B cell (primary cell): Measurements from ENCODE around the gene CALY. TPM values are rescaled to one million over a fixed set of nuclear protein-coding genes. Genes with fewer than 3 reads are reported as not detected.

Source experiments
- ATAC-seq: fragments of 200-7000 bp; cut with Tn5 transposase; one replicate; pipeline ENCODE4 v1.10.0; 2021; ENCODE audit warnings: low read depth, mild to moderate bottlenecking, moderate number of reproducible peaks, moderate library complexity
- CTCF ChIA-PET: fragments of 350-600 bp; sonication (Branson Sonifier 250); formaldehyde crosslinking; loops from one replicate; lab custom pipeline; 2021; ENCODE audit warnings: antibody characterized with exemption, inconsistent platforms; lab: Charles Lee
- POLR2A ChIA-PET: fragments of 350-600 bp; sonication (Branson Sonifier 250); formaldehyde crosslinking; loops from one replicate; lab custom pipeline; 2021; ENCODE audit warnings: antibody characterized with exemption; lab: Charles Lee
- DNase-seq: peaks from one replicate; pipeline ENCODE4 v3.0.0; 2013
- H2AFZ ChIP-seq: 2 replicates; pipeline ENCODE4 v1.6.1; 2012; ENCODE audit warnings: mild to moderate bottlenecking, low read depth, low read length; ENCODE audit not compliant: insufficient read depth, poor library complexity, severe bottlenecking
- H3K27ac ChIP-seq, 2 donors: 1 replicate in 1 of 2; 2 replicates in 1 of 2; pipeline ENCODE4 v1.5.1; 2012 to 2013; ENCODE audit warnings: low read length in 2 of 2, mild to moderate bottlenecking in 2 of 2, moderate library complexity in 1 of 2
- H3K27me3 ChIP-seq, 4 experiments: fragments of 200-600 bp in 1 of 4; sonication (generic) in 1 of 4; replicated peaks in 1 of 4; 1 replicate in 2 of 4; 2 replicates in 2 of 4; pipeline versions ENCODE4 v1.6.1 to v1.7.0; 2013 to 2016; ENCODE audit warnings: low read length in 3 of 4, mild to moderate bottlenecking in 2 of 4, mixed read lengths in 1 of 4, moderate library complexity in 1 of 4; ENCODE audit not compliant: insufficient read depth in 4 of 4, control insufficient read depth in 3 of 4; ENCODE audit errors: control extremely low read depth in 1 of 4
- H3K36me3 ChIP-seq, 2 experiments: replicated peaks in 1 of 2; 1 replicate in 1 of 2; 2 replicates in 1 of 2; pipeline versions ENCODE4 v1.6.1 to v1.7.1; 2013; ENCODE audit warnings: low read length in 1 of 2; ENCODE audit not compliant: insufficient read depth in 2 of 2, control insufficient read depth in 1 of 2; ENCODE audit errors: control extremely low read depth in 1 of 2, extremely low read depth in 1 of 2
- H3K4me1 ChIP-seq, 2 donors: fragments of 200-600 bp in 1 of 2; sonication (generic) in 1 of 2; 1 replicate in 1 of 2; 2 replicates in 1 of 2; pipeline versions ENCODE4 v1.5.1 to v1.6.1; 2013 to 2017; ENCODE audit warnings: low read length in 2 of 2; ENCODE audit not compliant: control insufficient read depth in 2 of 2, insufficient read depth in 2 of 2
- H3K4me2 ChIP-seq: replicated peaks from 2 replicates; pipeline ENCODE3; 2012; ENCODE audit warnings: mild to moderate bottlenecking, low read depth, low read length; ENCODE audit not compliant: poor library complexity, severe bottlenecking
- H3K4me3 ChIP-seq, 5 experiments: fragments of 200-600 bp in 1 of 5; sonication (generic) in 1 of 5; 1 replicate in 3 of 5; 2 replicates in 2 of 5; pipeline versions ENCODE4 v1.5.1 to v1.7.0; 2011 to 2016; ENCODE audit warnings: low read length in 4 of 5, mild to moderate bottlenecking in 4 of 5, low read depth in 2 of 5, control low read depth in 1 of 5, moderate library complexity in 1 of 5; ENCODE audit not compliant: insufficient read depth in 1 of 5; ENCODE audit errors: control extremely low read depth in 1 of 5, extremely low read depth in 1 of 5
- H3K79me2 ChIP-seq: fragments of 200-600 bp; sonication (generic); one replicate; pipeline ENCODE4 v1.6.0; 2016; ENCODE audit warnings: low read length; ENCODE audit not compliant: control insufficient read depth, insufficient read depth
- H3K9ac ChIP-seq: fragments of 200-600 bp; sonication (generic); 2 replicates; pipeline ENCODE4 v1.6.1; 2017; ENCODE audit warnings: mild to moderate bottlenecking, low read length, moderate library complexity
- H3K9me3 ChIP-seq, 3 donors: one replicate each; pipeline versions ENCODE4 v1.6.1 to v1.7.1; 2013; ENCODE audit warnings: low read length in 2 of 3; ENCODE audit not compliant: control insufficient read depth in 2 of 3, insufficient read depth in 1 of 3; ENCODE audit errors: control extremely low read depth in 1 of 3
- H4K20me1 ChIP-seq: 2 replicates; pipeline ENCODE4 v1.6.0; 2012; ENCODE audit warnings: mild to moderate bottlenecking, low read length; ENCODE audit not compliant: insufficient read depth, control insufficient read depth, poor library complexity, severe bottlenecking
- H3K27ac Mint-ChIP-seq: one replicate; pipeline ENCODE4 v1.8.0; 2021; ENCODE audit warnings: mixed read lengths
- H3K27me3 Mint-ChIP-seq: one replicate; pipeline ENCODE4 v1.8.0; 2021; ENCODE audit warnings: mixed read lengths
- H3K4me1 Mint-ChIP-seq: one replicate; pipeline ENCODE4 v1.8.0; 2021; ENCODE audit warnings: mixed read lengths
- H3K4me3 Mint-ChIP-seq: one replicate; pipeline ENCODE4 v1.8.0; 2021; ENCODE audit warnings: mixed read lengths
- H3K9me3 Mint-ChIP-seq: one replicate; pipeline ENCODE4 v1.8.0; 2022; ENCODE audit warnings: mixed read lengths; ENCODE audit not compliant: insufficient read depth
- EZH2 ChIP-seq: IDR thresholded peaks from 2 replicates; pipeline ENCODE4 v1.6.1; 2012; ENCODE audit warnings: borderline replicate concordance, low read depth, mild to moderate bottlenecking, moderate library complexity, low read length; ENCODE audit not compliant: insufficient read depth, poor library complexity, severe bottlenecking
- WGBS: methylation state at CpG from one replicate; pipeline ENCODE4 v1.1.5; 2013; ENCODE audit warnings: missing lambda C conversion rate; ENCODE audit not compliant: insufficient coverage; 5-methylcytosine and 5-hydroxymethylcytosine counted together
- intact Hi-C: fragments of 100-400 bp; cut with micrococcal nuclease; formaldehyde crosslinking; loops from one replicate; pipeline ENCODE4 v1.10.0; 2022
- polyA plus RNA-seq: library from polyadenylated mRNA; depleted of rRNA; stranded (reverse); fragments of >200 nt; gene quantifications from 2 replicates; pipeline ENCODE4 v1.2.3, GENCODE V29; 2012
- total RNA-seq, 2 donors: library from RNA; stranded (reverse); fragments of 120-200 nt in 1 of 2; gene quantifications; 1 replicate in 1 of 2; 2 replicates in 1 of 2; pipeline versions ENCODE4 v1.2.3 to v1.2.4, GENCODE V29; 2013 to 2022
- TF ChIP-seq, protein P1 (sequence below): fragments of 200-600 bp; IDR thresholded peaks from one replicate; pipeline ENCODE4 v1.8.0; 2022; ENCODE audit warnings: antibody characterized with exemption, mild to moderate bottlenecking

The CALY gene
- total and polyA plus RNA-seq, 2 donors (not counting 1 experiment from before 2014, with no cell fraction given), result 0.21 TPM; not detected in 1

GRCh38 chr10:133279326-133280226, 57.1 kb downstream of the CALY start:
- peak overlapping the region; percentile 56 for H3K27ac Mint-ChIP-seq
- Histone ChIP-seq H3K36me3 (peaks cover 0 to 33% of the 10 kb centered on the region in 2 experiments), H3K27me3 (no peaks in the 10 kb centered on the region), H3K9me3 (no peaks in the 10 kb centered on the region), H3K79me2 (peaks cover 12% of the 10 kb centered on the region), H3K9ac (no peak overlapping the region), H3K4me1 (peaks cover 43 to 56% of the 10 kb centered on the region in 2 donors), H3K4me2 (peak overlapping the region; percentile 99), H4K20me1 (peaks cover 7% of the 10 kb centered on the region), H3K4me3 (peak overlapping the region in 1 of 5 experiments; percentile 41), H3K27ac (peak overlapping the region; percentile 12 to 97), H2AFZ (no peak overlapping the region)
- H3K9me3 Mint-ChIP-seq, result no peaks in the 10 kb centered on the region
- intact Hi-C loops, result loop anchor here (5.0 to 10.0 kb wide), 2 partner anchors 113 to 135 kb away; partner anchors contain the start of gene MTG1
- CTCF ChIA-PET, result interaction anchor here (1.4 to 3.7 kb wide), 2 partner anchors 28 to 50 kb away, joined by 7 to 21 read pairs; no protein-coding TSS in a partner anchor
- DNase-seq (no peak), ATAC-seq (no peak)
- TF ChIP-seq, protein P1, sequence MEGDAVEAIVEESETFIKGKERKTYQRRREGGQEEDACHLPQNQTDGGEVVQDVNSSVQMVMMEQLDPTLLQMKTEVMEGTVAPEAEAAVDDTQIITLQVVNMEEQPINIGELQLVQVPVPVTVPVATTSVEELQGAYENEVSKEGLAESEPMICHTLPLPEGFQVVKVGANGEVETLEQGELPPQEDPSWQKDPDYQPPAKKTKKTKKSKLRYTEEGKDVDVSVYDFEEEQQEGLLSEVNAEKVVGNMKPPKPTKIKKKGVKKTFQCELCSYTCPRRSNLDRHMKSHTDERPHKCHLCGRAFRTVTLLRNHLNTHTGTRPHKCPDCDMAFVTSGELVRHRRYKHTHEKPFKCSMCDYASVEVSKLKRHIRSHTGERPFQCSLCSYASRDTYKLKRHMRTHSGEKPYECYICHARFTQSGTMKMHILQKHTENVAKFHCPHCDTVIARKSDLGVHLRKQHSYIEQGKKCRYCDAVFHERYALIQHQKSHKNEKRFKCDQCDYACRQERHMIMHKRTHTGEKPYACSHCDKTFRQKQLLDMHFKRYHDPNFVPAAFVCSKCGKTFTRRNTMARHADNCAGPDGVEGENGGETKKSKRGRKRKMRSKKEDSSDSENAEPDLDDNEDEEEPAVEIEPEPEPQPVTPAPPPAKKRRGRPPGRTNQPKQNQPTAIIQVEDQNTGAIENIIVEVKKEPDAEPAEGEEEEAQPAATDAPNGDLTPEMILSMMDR, result no peak
- no peak for TF ChIP-seq EZH2
- 73% methylated on average over 23 of the region's 24 CpGs for WGBS
- peak overlapping the region; percentile 23 for H3K4me3 Mint-ChIP-seq
- H3K27me3 Mint-ChIP-seq, result no peaks in the 10 kb centered on the region
- POLR2A ChIA-PET, result interaction anchor here (1.3 kb wide), 1 partner anchor 16 kb away, joined by 3 read pairs; no protein-coding TSS in a partner anchor
- H3K4me1 Mint-ChIP-seq, result peaks cover 42% of the 10 kb centered on the region
